ENCODE data around the gene MALRD1.

- TF ChIP-seq CTCF (IDR thresholded peaks at IDR 0.05) (no peak), POLR2A (IDR thresholded peaks at IDR 0.05) (no peak)
Measured at GRCh38 chr10:19310066-19310465, 261.5 kb downstream of the MALRD1 start.

Data from body of pancreas (tissue), 4 donors.